Central memory CD8-positive, alpha-beta T cell (primary cell): ENCODE results near the gene GRP.

Experiments
- ATAC-seq: fragments of 150-1000 bp; cut with Tn5 transposase; replicated peaks from 2 replicates; pipeline ENCODE4 v1.10.0; 2022; ENCODE audit warnings: mild to moderate bottlenecking, moderate FRiP score, moderate number of reproducible peaks; ENCODE audit not compliant: poor library complexity, severe bottlenecking; ENCODE audit errors: extremely low read depth
- DNase-seq, 2 donors: peaks; one replicate each; pipeline ENCODE4 v3.0.0; 2021; ENCODE audit warnings: low spot score in 2 of 2
- H3K27ac Mint-ChIP-seq: one replicate; pipeline ENCODE4 v1.8.0; 2022; ENCODE audit warnings: low read depth, mild to moderate bottlenecking, moderate library complexity, mixed read lengths
- H3K27me3 Mint-ChIP-seq: one replicate; pipeline ENCODE4 v1.8.0; 2022; ENCODE audit warnings: mixed read lengths
- H3K36me3 Mint-ChIP-seq: one replicate; pipeline ENCODE4 v1.8.0; 2022; ENCODE audit warnings: mild to moderate bottlenecking, moderate library complexity, mixed read lengths; ENCODE audit not compliant: insufficient read depth
- H3K4me1 Mint-ChIP-seq: one replicate; pipeline ENCODE4 v1.8.0; 2022; ENCODE audit warnings: mixed read lengths
- H3K4me3 Mint-ChIP-seq: one replicate; pipeline ENCODE4 v1.8.0; 2022; ENCODE audit warnings: mild to moderate bottlenecking, moderate library complexity, mixed read lengths
- H3K9me3 Mint-ChIP-seq: one replicate; pipeline ENCODE4 v1.8.0; 2022; ENCODE audit warnings: mixed read lengths

The GRP gene

GRCh38 chr18:59208602-59209125 lies 11.3 kb upstream of the GRP start:
- ATAC-seq = no peak
- Mint-ChIP-seq H3K4me1 (no peaks in the 10 kb centered on the region), H3K27me3 (peaks cover 38% of the 10 kb centered on the region), H3K4me3 (no peak overlapping the region), H3K9me3 (no peaks in the 10 kb centered on the region), H3K36me3 (peaks cover 1% of the 10 kb centered on the region), H3K27ac (no peak overlapping the region)
- DNase-seq = no peak

DNA sequence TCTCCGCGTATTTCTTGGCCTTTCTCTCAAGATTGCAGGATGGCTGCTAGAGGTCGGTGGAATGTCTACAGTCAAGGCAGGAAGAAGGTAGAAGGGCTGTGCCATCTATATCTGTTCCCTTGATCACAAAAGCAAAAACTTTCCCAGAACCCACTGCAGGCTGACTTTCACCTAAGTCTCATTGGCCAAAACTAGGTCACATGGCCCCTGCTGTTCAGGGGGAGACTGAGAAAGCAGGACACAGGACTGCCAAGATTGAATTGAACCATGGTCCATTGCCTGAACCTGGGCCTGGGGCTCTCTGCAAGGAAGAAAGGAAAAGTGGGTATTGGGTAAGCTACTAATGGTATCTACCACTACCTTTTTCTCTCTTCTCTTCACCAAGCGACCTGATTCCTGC lies 9.7 kb upstream of the GRP start:
- H3K27ac Mint-ChIP-seq = no peak overlapping the region
- H3K36me3 Mint-ChIP-seq = peaks cover 1% of the 10 kb centered on the region
- no peaks in the 10 kb centered on the region for H3K9me3 Mint-ChIP-seq
- ATAC-seq (no peak), DNase-seq (no peak)
- no peaks in the 10 kb centered on the region for H3K4me1 Mint-ChIP-seq
- peaks cover 52% of the 10 kb centered on the region for H3K27me3 Mint-ChIP-seq
- no peak overlapping the region for H3K4me3 Mint-ChIP-seq

DNA sequence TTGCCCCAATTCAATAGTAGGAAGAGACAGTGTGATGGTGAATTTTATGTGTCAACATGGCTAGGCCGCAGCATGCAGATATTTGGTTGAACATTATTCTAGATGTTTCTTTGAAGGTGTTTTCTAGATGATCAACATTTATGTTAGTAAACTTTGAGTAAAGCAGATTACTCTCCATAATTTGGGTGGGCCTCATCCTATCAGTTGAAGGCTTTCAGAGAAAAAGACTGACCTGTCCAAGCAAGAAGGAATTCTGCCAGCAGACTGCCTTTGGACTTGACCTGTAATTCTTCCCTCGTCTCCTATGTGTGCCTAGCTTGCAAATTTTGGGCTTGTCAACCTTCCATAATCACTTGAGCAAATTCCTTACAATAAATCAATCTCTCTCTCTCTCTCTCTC lies 8.3 kb upstream of the GRP start:
- Mint-ChIP-seq H3K4me1 (no peaks in the 10 kb centered on the region), H3K27me3 (peaks cover 61% of the 10 kb centered on the region), H3K9me3 (no peaks in the 10 kb centered on the region), H3K27ac (no peak overlapping the region), H3K4me3 (no peak overlapping the region), H3K36me3 (peaks cover 1% of the 10 kb centered on the region)
- no peak for ATAC-seq
- DNase-seq = no peak

GRCh38 chr18:59218018-59218417 lies 1.9 kb upstream of the GRP start:
- Mint-ChIP-seq H3K27me3 (peaks cover 95% of the 10 kb centered on the region), H3K9me3 (no peaks in the 10 kb centered on the region), H3K4me3 (no peak overlapping the region), H3K36me3 (peaks cover 1% of the 10 kb centered on the region), H3K27ac (no peak overlapping the region), H3K4me1 (no peaks in the 10 kb centered on the region)
- no peak for DNase-seq
- no peak for ATAC-seq

GRCh38 chr18:59220164-59220783 lies 316 bp downstream of the GRP start:
- ATAC-seq (no peak), DNase-seq (no peak)
- no peaks in the 10 kb centered on the region for H3K4me1 Mint-ChIP-seq
- peaks cover 1% of the 10 kb centered on the region for H3K36me3 Mint-ChIP-seq
- H3K27ac Mint-ChIP-seq = no peak overlapping the region
- peaks cover 91% of the 10 kb centered on the region for H3K27me3 Mint-ChIP-seq
- H3K4me3 Mint-ChIP-seq = no peak overlapping the region
- H3K9me3 Mint-ChIP-seq = no peaks in the 10 kb centered on the region

DNA sequence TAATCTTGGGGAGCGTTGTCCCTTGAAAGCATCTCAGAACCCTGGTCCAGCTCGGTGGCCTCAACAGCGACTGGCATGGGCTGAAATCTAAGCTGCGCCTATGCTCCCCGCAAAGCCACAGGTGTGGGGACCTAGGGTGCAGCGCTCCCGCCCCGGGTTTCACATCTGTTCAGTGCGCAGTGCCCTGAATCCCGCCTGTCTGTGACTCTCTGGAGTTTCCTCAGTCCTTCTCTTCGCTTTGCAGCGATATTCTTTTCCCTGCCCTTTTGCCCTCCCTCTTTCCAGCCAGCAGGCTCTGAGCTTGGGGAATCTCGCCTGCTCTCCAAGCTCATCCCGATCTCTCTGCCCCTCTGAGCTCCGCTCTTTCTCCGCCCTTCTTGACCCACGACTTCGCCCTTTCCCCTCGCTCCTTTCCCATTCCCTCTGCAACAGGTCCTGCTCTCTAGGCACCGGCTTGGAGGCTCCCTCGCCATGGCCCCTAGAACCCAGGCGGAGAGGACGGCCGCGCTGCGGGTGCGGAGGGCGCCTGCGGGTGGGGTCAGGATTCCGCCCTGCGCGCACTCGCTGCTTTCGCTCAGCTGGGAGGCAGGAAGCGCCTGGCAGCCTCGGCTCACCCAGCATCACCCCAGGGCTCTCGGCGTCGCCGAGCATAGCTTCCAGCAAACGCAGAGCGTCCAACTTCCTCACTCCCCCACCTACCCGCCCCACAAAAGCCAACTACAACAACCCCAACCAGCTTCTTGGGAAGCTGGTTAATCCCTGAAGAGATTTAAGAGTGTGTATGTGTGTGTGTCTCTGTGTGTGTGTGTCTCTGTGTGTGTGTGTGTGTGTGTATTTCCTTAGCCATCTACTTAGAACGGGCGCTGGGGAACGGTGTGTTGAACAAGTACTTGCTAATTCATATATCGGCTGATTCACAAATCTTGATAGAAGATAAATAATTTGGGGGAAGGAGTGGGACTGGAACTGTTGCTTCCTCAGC lies 1.1 kb downstream of the GRP start:
- H3K27ac Mint-ChIP-seq = no peak overlapping the region
- no peak for ATAC-seq
- DNase-seq = no peak
- H3K4me1 Mint-ChIP-seq = no peaks in the 10 kb centered on the region
- peaks cover 1% of the 10 kb centered on the region for H3K36me3 Mint-ChIP-seq
- peaks cover 83% of the 10 kb centered on the region for H3K27me3 Mint-ChIP-seq
- no peak overlapping the region for H3K4me3 Mint-ChIP-seq
- H3K9me3 Mint-ChIP-seq = no peaks in the 10 kb centered on the region

GRCh38 chr18:59222341-59222740 lies 2.4 kb downstream of the GRP start:
- peaks cover 81% of the 10 kb centered on the region for H3K27me3 Mint-ChIP-seq
- H3K4me3 Mint-ChIP-seq = no peak overlapping the region
- H3K27ac Mint-ChIP-seq = no peak overlapping the region
- H3K4me1 Mint-ChIP-seq = no peaks in the 10 kb centered on the region
- DNase-seq (no peak), ATAC-seq (no peak)
- no peaks in the 10 kb centered on the region for H3K9me3 Mint-ChIP-seq
- peaks cover 1% of the 10 kb centered on the region for H3K36me3 Mint-ChIP-seq

DNA sequence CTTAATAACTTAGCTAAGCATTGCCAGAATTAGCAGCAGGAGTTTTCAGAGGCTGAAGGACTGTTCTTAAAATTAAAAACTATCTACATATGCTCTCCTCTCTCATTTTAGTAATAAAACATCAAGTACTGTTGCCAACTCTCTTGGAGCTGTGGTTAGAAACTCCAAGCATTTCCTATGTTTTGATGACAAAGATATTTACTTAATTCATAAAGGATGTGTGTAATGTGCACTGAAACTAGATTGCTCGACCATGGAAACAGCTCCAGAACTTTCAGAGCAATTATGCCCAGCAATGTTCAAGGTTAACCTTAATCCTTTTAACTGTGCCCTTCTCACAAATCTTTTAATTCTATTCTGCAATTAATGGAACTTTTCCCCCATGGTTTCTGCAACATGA lies 8.4 kb downstream of the GRP start:
- ATAC-seq = no peak
- no peak overlapping the region for H3K27ac Mint-ChIP-seq
- H3K36me3 Mint-ChIP-seq = no peaks in the 10 kb centered on the region
- DNase-seq = no peak
- H3K4me1 Mint-ChIP-seq = no peaks in the 10 kb centered on the region
- H3K27me3 Mint-ChIP-seq = peaks cover 60% of the 10 kb centered on the region
- H3K4me3 Mint-ChIP-seq = no peak overlapping the region
- no peaks in the 10 kb centered on the region for H3K9me3 Mint-ChIP-seq

- H3K4me3 Mint-ChIP-seq = no peak overlapping the region
- no peaks in the 10 kb centered on the region for H3K36me3 Mint-ChIP-seq
- H3K27me3 Mint-ChIP-seq = peaks cover 51% of the 10 kb centered on the region
- no peaks in the 10 kb centered on the region for H3K4me1 Mint-ChIP-seq
- no peak overlapping the region for H3K27ac Mint-ChIP-seq
- ATAC-seq (no peak), DNase-seq (no peak)
- no peaks in the 10 kb centered on the region for H3K9me3 Mint-ChIP-seq
These were observed 9.2 kb downstream of the GRP start for GRCh38 chr18:59229191-59229590.

GRCh38 chr18:59229701-59230443 lies 9.9 kb downstream of the GRP start:
- H3K36me3 Mint-ChIP-seq = no peaks in the 10 kb centered on the region
- H3K4me3 Mint-ChIP-seq = no peak overlapping the region
- DNase-seq (no peak), ATAC-seq (no peak)
- H3K27me3 Mint-ChIP-seq = peaks cover 49% of the 10 kb centered on the region
- no peaks in the 10 kb centered on the region for H3K4me1 Mint-ChIP-seq
- no peaks in the 10 kb centered on the region for H3K9me3 Mint-ChIP-seq
- no peak overlapping the region for H3K27ac Mint-ChIP-seq

- Mint-ChIP-seq H3K27me3 (peaks cover 56% of the 10 kb centered on the region), H3K4me3 (no peak overlapping the region), H3K27ac (no peak overlapping the region), H3K4me1 (no peaks in the 10 kb centered on the region), H3K36me3 (no peaks in the 10 kb centered on the region), H3K9me3 (no peaks in the 10 kb centered on the region)
- ATAC-seq (no peak), DNase-seq (no peak)
These were observed 11.2 kb downstream of the GRP start for GRCh38 chr18:59231114-59231513.

- no peaks in the 10 kb centered on the region for H3K9me3 Mint-ChIP-seq
- no peak for DNase-seq
- ATAC-seq = no peak
- no peaks in the 10 kb centered on the region for H3K36me3 Mint-ChIP-seq
- no peaks in the 10 kb centered on the region for H3K4me1 Mint-ChIP-seq
- no peak overlapping the region for H3K4me3 Mint-ChIP-seq
- peaks cover 57% of the 10 kb centered on the region for H3K27me3 Mint-ChIP-seq
- no peak overlapping the region for H3K27ac Mint-ChIP-seq
These were observed 11.9 kb downstream of the GRP start for GRCh38 chr18:59231877-59232276.
